Progenitor cell of endocrine pancreas (in vitro differentiated cells): Measurements from ENCODE around the gene KLK14. TPM values are rescaled to one million over a fixed set of nuclear protein-coding genes. Genes with fewer than 3 reads are reported as not detected.
A peak's percentile ranks its signal among the peaks of the same experiment; 100 is the strongest.

ENCODE experiments used
- DNase-seq: peaks from one replicate; pipeline ENCODE4 v3.0.0; 2021; ENCODE audit warnings: low spot score; ENCODE audit not compliant: unreplicated experiment
- H3K27ac Mint-ChIP-seq: 2 replicates; pipeline ENCODE4 v1.8.0; 2021; ENCODE audit warnings: mild to moderate bottlenecking, moderate library complexity, mixed read lengths
- H3K27me3 Mint-ChIP-seq: 2 replicates; pipeline ENCODE4 v1.8.0; 2021; ENCODE audit warnings: mixed read lengths
- H3K36me3 Mint-ChIP-seq: 2 replicates; pipeline ENCODE4 v1.8.0; 2022; ENCODE audit warnings: mixed read lengths; ENCODE audit not compliant: insufficient read depth
- H3K4me1 Mint-ChIP-seq: 2 replicates; pipeline ENCODE4 v1.8.0; 2021; ENCODE audit warnings: low read depth, mixed read lengths
- H3K4me3 Mint-ChIP-seq: 2 replicates; pipeline ENCODE4 v1.8.0; 2021; ENCODE audit warnings: low read depth, mild to moderate bottlenecking, moderate library complexity, mixed read lengths
- H3K9me3 Mint-ChIP-seq: 2 replicates; pipeline ENCODE4 v1.8.0; 2021; ENCODE audit warnings: low read depth, mixed read lengths
- total RNA-seq: library from RNA; stranded (reverse); gene quantifications from 2 replicates; pipeline ENCODE4 v1.2.1, GENCODE V29; 2021
- TF ChIP-seq, protein P1 (sequence below): fragments of 200-600 bp; sonication (generic); IDR thresholded peaks from one replicate; pipeline ENCODE4 v1.5.0; 2021; ENCODE audit warnings: antibody characterized with exemption, mild to moderate bottlenecking; ENCODE audit not compliant: unreplicated experiment

KLK14 gene
- total RNA-seq, 1 donor from 2014 or later = 0.62 TPM

DNA sequence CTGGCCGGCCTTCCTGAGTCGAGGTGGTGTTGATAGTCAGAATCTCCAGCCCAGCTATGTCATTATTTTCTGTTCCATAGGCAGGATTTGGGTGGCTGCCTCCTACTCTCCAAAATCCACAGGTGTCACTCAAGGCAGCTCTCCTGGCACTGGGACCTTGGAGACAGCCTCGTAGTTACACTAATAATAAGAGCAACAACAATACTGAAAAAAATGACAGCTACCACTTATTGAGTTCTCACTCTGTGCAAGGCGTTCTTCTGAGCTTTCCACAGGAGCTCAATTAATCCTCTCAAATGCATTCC lies 35.7 kb downstream of the KLK14 start:
- TF ChIP-seq, protein P1, sequence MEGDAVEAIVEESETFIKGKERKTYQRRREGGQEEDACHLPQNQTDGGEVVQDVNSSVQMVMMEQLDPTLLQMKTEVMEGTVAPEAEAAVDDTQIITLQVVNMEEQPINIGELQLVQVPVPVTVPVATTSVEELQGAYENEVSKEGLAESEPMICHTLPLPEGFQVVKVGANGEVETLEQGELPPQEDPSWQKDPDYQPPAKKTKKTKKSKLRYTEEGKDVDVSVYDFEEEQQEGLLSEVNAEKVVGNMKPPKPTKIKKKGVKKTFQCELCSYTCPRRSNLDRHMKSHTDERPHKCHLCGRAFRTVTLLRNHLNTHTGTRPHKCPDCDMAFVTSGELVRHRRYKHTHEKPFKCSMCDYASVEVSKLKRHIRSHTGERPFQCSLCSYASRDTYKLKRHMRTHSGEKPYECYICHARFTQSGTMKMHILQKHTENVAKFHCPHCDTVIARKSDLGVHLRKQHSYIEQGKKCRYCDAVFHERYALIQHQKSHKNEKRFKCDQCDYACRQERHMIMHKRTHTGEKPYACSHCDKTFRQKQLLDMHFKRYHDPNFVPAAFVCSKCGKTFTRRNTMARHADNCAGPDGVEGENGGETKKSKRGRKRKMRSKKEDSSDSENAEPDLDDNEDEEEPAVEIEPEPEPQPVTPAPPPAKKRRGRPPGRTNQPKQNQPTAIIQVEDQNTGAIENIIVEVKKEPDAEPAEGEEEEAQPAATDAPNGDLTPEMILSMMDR = no peak
- Mint-ChIP-seq H3K27ac (no peak overlapping the region), H3K4me1 (peaks cover 5% of the 10 kb centered on the region), H3K9me3 (no peaks in the 10 kb centered on the region), H3K4me3 (no peak overlapping the region), H3K36me3 (no peaks in the 10 kb centered on the region), H3K27me3 (no peaks in the 10 kb centered on the region)
- no peak for DNase-seq

- no peaks in the 10 kb centered on the region for H3K36me3 Mint-ChIP-seq
- DNase-seq = no peak
- no peaks in the 10 kb centered on the region for H3K27me3 Mint-ChIP-seq
- no peak overlapping the region for H3K4me3 Mint-ChIP-seq
- peaks cover 3% of the 10 kb centered on the region for H3K4me1 Mint-ChIP-seq
- TF ChIP-seq, protein P1 = no peak
- no peaks in the 10 kb centered on the region for H3K9me3 Mint-ChIP-seq
- no peak overlapping the region for H3K27ac Mint-ChIP-seq
These were observed 38.4 kb downstream of the KLK14 start for GRCh38 chr19:51044327-51044726.

- Mint-ChIP-seq H3K4me1 (peaks cover 3% of the 10 kb centered on the region), H3K4me3 (no peak overlapping the region), H3K36me3 (no peaks in the 10 kb centered on the region), H3K27ac (peak overlapping the region; percentile 56), H3K9me3 (no peaks in the 10 kb centered on the region), H3K27me3 (no peaks in the 10 kb centered on the region)
- no peak for DNase-seq
- TF ChIP-seq, protein P1 = no peak
These were observed 39.2 kb downstream of the KLK14 start for GRCh38 chr19:51043497-51043896.

DNA sequence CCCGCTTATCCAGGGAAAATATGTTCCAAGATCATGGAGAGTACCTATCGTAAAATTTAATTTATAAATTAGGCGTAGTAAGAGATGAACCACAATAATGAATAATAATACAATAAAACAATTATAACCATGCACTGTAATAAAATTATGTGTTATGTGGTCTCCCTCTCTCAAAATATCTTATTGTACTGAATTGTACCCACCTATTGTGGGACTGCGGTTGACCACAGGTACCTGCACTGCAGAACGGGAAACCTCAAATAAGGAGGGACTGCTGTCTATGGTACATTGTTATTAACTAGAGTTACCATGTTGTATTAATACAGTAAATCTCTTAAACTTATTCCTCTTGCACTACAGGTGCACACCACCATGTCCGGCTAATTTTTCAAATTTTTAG lies 42.5 kb downstream of the KLK14 start:
- TF ChIP-seq, protein P1 = no peak
- Mint-ChIP-seq H3K27ac (no peak overlapping the region), H3K4me3 (no peak overlapping the region), H3K27me3 (peaks cover 14% of the 10 kb centered on the region), H3K36me3 (no peaks in the 10 kb centered on the region), H3K4me1 (no peaks in the 10 kb centered on the region), H3K9me3 (no peaks in the 10 kb centered on the region)
- no peak for DNase-seq

DNA sequence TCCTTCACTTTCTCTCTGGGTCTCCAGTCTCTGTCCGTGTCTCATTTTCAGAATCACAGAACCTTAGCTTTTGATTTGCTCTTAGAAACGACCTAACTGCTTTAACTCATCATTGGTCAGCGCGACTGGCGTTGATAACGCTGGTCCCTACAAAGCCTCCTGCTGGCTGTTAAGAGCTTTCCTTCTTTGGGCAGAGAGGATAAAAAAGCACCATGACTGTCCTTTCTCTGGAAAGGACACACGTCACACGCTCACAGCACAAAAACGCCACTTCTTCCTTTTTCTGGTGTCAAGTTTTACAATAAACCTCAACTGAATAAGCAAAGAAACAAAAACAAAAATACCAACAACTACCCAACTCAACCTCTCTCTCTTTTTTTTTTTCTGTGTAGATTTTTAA lies 46.2 kb downstream of the KLK14 start:
- Mint-ChIP-seq H3K36me3 (no peaks in the 10 kb centered on the region), H3K9me3 (no peaks in the 10 kb centered on the region), H3K27me3 (peaks cover 26% of the 10 kb centered on the region), H3K4me1 (peaks cover 3% of the 10 kb centered on the region), H3K4me3 (no peak overlapping the region), H3K27ac (no peak overlapping the region)
- TF ChIP-seq, protein P1 = peak; percentile 18
- DNase-seq = no peak
